NCI-H1436 (cell line): ENCODE results near the gene VWA3B.
"Not testable (repeated sequence)": the region's sequence is repeated elsewhere in the genome, so short reads cannot be mapped to it uniquely, and the experiment has no call there.

Source experiments
- DNase-seq: peaks from one replicate; lab custom pipeline; 2025; lab: John Stamatoyannopoulos, UW

Gene VWA3B

GRCh38 chr2:98086491-98087446 lies at the start of gene VWA3B:
Gene VWA3B, plus strand, starts transcription at chr2:98087167. Its CDS starts 5,926 bp downstream, at chr2:98093093.
- peak; percentile 25 for DNase-seq

GRCh38 chr2:98037206-98037605 lies 49.8 kb upstream of the VWA3B start:
- DNase-seq: no peak

GRCh38 chr2:98037666-98038336 lies 49.2 kb upstream of the VWA3B start:
- no peak for DNase-seq

- DNase-seq: no peak
These were observed 47.7 kb upstream of the VWA3B start for GRCh38 chr2:98039085-98039756.

- no peak for DNase-seq
These were observed 46.5 kb upstream of the VWA3B start for GRCh38 chr2:98040331-98040939.

GRCh38 chr2:98043101-98043500 lies 43.9 kb upstream of the VWA3B start:
- no peak for DNase-seq

- DNase-seq: not testable (repeated sequence)
These were observed 42.2 kb upstream of the VWA3B start for GRCh38 chr2:98044730-98045129.

GRCh38 chr2:98050070-98050469 lies 36.9 kb upstream of the VWA3B start:
- no peak for DNase-seq

GRCh38 chr2:98058191-98058975 lies 28.6 kb upstream of the VWA3B start:
- DNase-seq: no peak

- DNase-seq: no peak
These were observed 26.7 kb upstream of the VWA3B start for GRCh38 chr2:98060277-98060676.

GRCh38 chr2:98063291-98063854 lies 23.6 kb upstream of the VWA3B start:
- no peak for DNase-seq

GRCh38 chr2:98065808-98066207 lies 21.2 kb upstream of the VWA3B start:
- DNase-seq: no peak

GRCh38 chr2:98067160-98067559 lies 19.8 kb upstream of the VWA3B start:
- no peak for DNase-seq

- DNase-seq: no peak
These were observed 16.9 kb upstream of the VWA3B start for GRCh38 chr2:98070081-98070480.

GRCh38 chr2:98072442-98072841 lies 14.5 kb upstream of the VWA3B start:
- no peak for DNase-seq

- no peak for DNase-seq
These were observed 8.3 kb upstream of the VWA3B start for GRCh38 chr2:98078701-98079100.

GRCh38 chr2:98084151-98084868 lies 2.7 kb upstream of the VWA3B start:
- no peak for DNase-seq

- no peak for DNase-seq
These were observed 2.1 kb upstream of the VWA3B start for GRCh38 chr2:98084869-98085238.

GRCh38 chr2:98085649-98086048 lies 1.3 kb upstream of the VWA3B start:
- no peak for DNase-seq

GRCh38 chr2:98087447-98088020 lies 567 bp downstream of the VWA3B start:
- DNase-seq: no peak
